ENCODE results near the gene ZNF862.

- TF ChIP-seq CTCF (conservative IDR thresholded peaks at IDR 0.05; ENCODE audit: low read length) (no peak), EZH2phosphoT487 (IDR thresholded peaks at IDR 0.05; ENCODE audit: borderline replicate concordance) (no peak)
These were observed 43.5 kb upstream of the ZNF862 start for GRCh38 chr7:149794661-149795060.
